SHP77 treated with DMSO at 0.1 percent for 48 hours (cell line): ENCODE results near the gene SPATA32.
"Not testable (repeated sequence)": the region's sequence is repeated elsewhere in the genome, so short reads cannot be mapped to it uniquely, and the experiment has no call there.

ENCODE experiments used
- DNase-seq: peaks from one replicate; lab custom pipeline; 2025; lab: John Stamatoyannopoulos, UW

The SPATA32 gene

GRCh38 chr17:45271603-45272002, 9.7 kb upstream of the SPATA32 start:
- no peak for DNase-seq

GRCh38 chr17:45270828-45271418, 9.0 kb upstream of the SPATA32 start:
- DNase-seq: no peak

GRCh38 chr17:45269912-45270311, 8.0 kb upstream of the SPATA32 start:
- DNase-seq: no peak

- DNase-seq: no peak
Measured at GRCh38 chr17:45267436-45268055, 5.7 kb upstream of the SPATA32 start.

- no peak for DNase-seq
Measured at GRCh38 chr17:45266372-45266926, 4.6 kb upstream of the SPATA32 start.

- DNase-seq: no peak
Measured at GRCh38 chr17:45265821-45266220, 3.9 kb upstream of the SPATA32 start.

- no peak for DNase-seq
Measured at GRCh38 chr17:45264988-45265387, 3.1 kb upstream of the SPATA32 start.

- no peak for DNase-seq
Measured at GRCh38 chr17:45264430-45264829, 2.5 kb upstream of the SPATA32 start.

- DNase-seq: no peak
Measured at GRCh38 chr17:45263477-45263860, 1.6 kb upstream of the SPATA32 start.

- DNase-seq: no peak
Measured at GRCh38 chr17:45262516-45263476, 902 bp upstream of the SPATA32 start.

GRCh38 chr17:45260204-45260783, 1.6 kb downstream of the SPATA32 start:
- no peak for DNase-seq

- no peak for DNase-seq
Measured at GRCh38 chr17:45258981-45259380, 2.9 kb downstream of the SPATA32 start.

- DNase-seq: no peak
Measured at GRCh38 chr17:45257115-45257514, 4.8 kb downstream of the SPATA32 start.

- no peak for DNase-seq
Measured at GRCh38 chr17:45256114-45256966, 5.6 kb downstream of the SPATA32 start.

- no peak for DNase-seq
Measured at GRCh38 chr17:45255358-45255757, 6.5 kb downstream of the SPATA32 start.

- no peak for DNase-seq
Measured at GRCh38 chr17:45253879-45254278, 8.0 kb downstream of the SPATA32 start.

- DNase-seq: not testable (repeated sequence)
Measured at GRCh38 chr17:45253237-45253636, 8.7 kb downstream of the SPATA32 start.

GRCh38 chr17:45251931-45252330, 10.0 kb downstream of the SPATA32 start:
- no peak for DNase-seq

- DNase-seq: no peak
Measured at GRCh38 chr17:45248132-45248957, 13.5 kb downstream of the SPATA32 start.

GRCh38 chr17:45247429-45248131, 14.3 kb downstream of the SPATA32 start:
- DNase-seq: peak; percentile 94
